SU-DHL-6 (cell line): ENCODE data around the gene ADAMTS19.

Experiments
- H2AFZ ChIP-seq: fragments of 200-600 bp; sonication (generic); 2 replicates; pipeline ENCODE4 v1.6.1; 2014; ENCODE audit warnings: low read depth, mild to moderate bottlenecking, moderate library complexity, mixed read lengths, antibody characterized with exemption, low read length; ENCODE audit not compliant: severe bottlenecking
- H3F3A ChIP-seq: fragments of 200-600 bp; shearing (Covaris generic); 2 replicates; pipeline ENCODE4 v1.6.0; 2016; ENCODE audit warnings: antibody characterized with exemption, mild to moderate bottlenecking; ENCODE audit not compliant: insufficient read depth
- H3K27ac ChIP-seq: fragments of 200-600 bp; sonication (generic); 2 replicates; pipeline ENCODE4 v1.5.1; 2016; ENCODE audit warnings: low read depth, mild to moderate bottlenecking, low read length, moderate library complexity, mixed read lengths
- H3K27me3 ChIP-seq: fragments of 200-600 bp; sonication (generic), shearing (Covaris generic); 2 replicates; pipeline ENCODE4 v1.6.0; 2014; ENCODE audit warnings: mild to moderate bottlenecking, low read length
- H3K36me3 ChIP-seq: fragments of 200-600 bp; sonication (generic); 2 replicates; pipeline ENCODE4 v1.6.1; 2014; ENCODE audit warnings: mild to moderate bottlenecking, low read length, mixed read lengths
- H3K4me2 ChIP-seq: fragments of 300-600, 200-600 bp; shearing (Covaris generic), sonication (generic); 2 replicates; pipeline ENCODE4 v1.6.0; 2014; ENCODE audit warnings: low read length, low read depth, mild to moderate bottlenecking; ENCODE audit not compliant: poor library complexity, severe bottlenecking
- H3K4me3 ChIP-seq: fragments of 200-600 bp; sonication (generic); 2 replicates; pipeline ENCODE4 v1.5.1; 2014; ENCODE audit warnings: antibody characterized with exemption, low read length, mild to moderate bottlenecking, mixed read lengths; ENCODE audit not compliant: insufficient read depth, poor library complexity, severe bottlenecking
- H3K79me2 ChIP-seq: fragments of 200-600 bp; sonication (generic); 2 replicates; pipeline ENCODE4 v1.6.1; 2014; ENCODE audit warnings: mild to moderate bottlenecking, low read length, moderate library complexity; ENCODE audit not compliant: insufficient read depth
- H3K9ac ChIP-seq: fragments of 200-600 bp; sonication (generic); 2 replicates; pipeline ENCODE4 v1.7.0; 2014; ENCODE audit warnings: mild to moderate bottlenecking, low read length
- H3K9me2 ChIP-seq: fragments of 200-600 bp; sonication (generic); replicated peaks from 2 replicates; pipeline ENCODE4 v1.6.1; 2014; ENCODE audit warnings: low read length; ENCODE audit not compliant: insufficient read depth
- H3K9me3 ChIP-seq: fragments of 200-600 bp; sonication (generic); 2 replicates; pipeline ENCODE4 v1.6.1; 2014; ENCODE audit warnings: low read length, mixed read lengths; ENCODE audit not compliant: insufficient read depth
- H4K20me1 ChIP-seq: fragments of 200-600 bp; sonication (generic); 2 replicates; pipeline ENCODE4 v1.6.1; 2014; ENCODE audit warnings: low read depth, mild to moderate bottlenecking, antibody characterized with exemption, low read length, moderate library complexity, mixed read lengths
- EZH2phosphoT487 ChIP-seq: fragments of 200-600 bp; sonication (generic), shearing (Covaris generic); conservative IDR thresholded peaks from 2 replicates; pipeline ENCODE4 v1.6.1; 2018; ENCODE audit warnings: mild to moderate bottlenecking, antibody characterized with exemption, low read length, moderate library complexity, mixed read lengths
- TF ChIP-seq, protein P1 (sequence below): fragments of 200-600 bp; sonication (generic); IDR thresholded peaks from one replicate; pipeline ENCODE4 v1.5.1; 2017; ENCODE audit warnings: antibody characterized with exemption, mild to moderate bottlenecking, low read length, moderate library complexity; ENCODE audit not compliant: insufficient read depth, poor library complexity, severe bottlenecking

The ADAMTS19 gene

DNA sequence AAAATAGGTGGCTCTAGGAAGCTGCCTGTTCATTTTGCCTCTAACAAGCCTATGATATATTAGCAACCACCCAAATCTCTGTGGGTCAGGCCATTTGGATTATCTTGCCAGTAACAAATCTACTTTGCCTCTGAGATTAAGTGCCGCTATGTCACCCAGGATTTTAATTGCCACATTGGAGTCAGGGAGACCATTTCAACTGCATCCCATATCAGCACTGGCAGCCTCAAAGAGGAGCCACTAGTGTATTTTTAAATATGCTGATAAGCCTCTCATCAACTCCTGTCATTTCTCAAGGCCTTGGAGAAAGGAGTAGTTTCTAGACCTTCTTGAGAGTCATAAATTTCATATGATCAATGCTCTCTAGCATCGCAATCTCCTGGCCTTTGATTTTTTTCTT lies 12.1 kb upstream of the ADAMTS19 start:
- H2AFZ ChIP-seq, result no peak overlapping the region
- no peak overlapping the region for H3K27ac ChIP-seq
- no peaks in the 10 kb centered on the region for H3K36me3 ChIP-seq
- no peaks in the 10 kb centered on the region for H3K27me3 ChIP-seq
- no peak for TF ChIP-seq EZH2phosphoT487
- TF ChIP-seq, protein P1, sequence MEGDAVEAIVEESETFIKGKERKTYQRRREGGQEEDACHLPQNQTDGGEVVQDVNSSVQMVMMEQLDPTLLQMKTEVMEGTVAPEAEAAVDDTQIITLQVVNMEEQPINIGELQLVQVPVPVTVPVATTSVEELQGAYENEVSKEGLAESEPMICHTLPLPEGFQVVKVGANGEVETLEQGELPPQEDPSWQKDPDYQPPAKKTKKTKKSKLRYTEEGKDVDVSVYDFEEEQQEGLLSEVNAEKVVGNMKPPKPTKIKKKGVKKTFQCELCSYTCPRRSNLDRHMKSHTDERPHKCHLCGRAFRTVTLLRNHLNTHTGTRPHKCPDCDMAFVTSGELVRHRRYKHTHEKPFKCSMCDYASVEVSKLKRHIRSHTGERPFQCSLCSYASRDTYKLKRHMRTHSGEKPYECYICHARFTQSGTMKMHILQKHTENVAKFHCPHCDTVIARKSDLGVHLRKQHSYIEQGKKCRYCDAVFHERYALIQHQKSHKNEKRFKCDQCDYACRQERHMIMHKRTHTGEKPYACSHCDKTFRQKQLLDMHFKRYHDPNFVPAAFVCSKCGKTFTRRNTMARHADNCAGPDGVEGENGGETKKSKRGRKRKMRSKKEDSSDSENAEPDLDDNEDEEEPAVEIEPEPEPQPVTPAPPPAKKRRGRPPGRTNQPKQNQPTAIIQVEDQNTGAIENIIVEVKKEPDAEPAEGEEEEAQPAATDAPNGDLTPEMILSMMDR, result no peak
- H3K9me3 ChIP-seq, result no peaks in the 10 kb centered on the region
- H3F3A ChIP-seq, result no peaks in the 10 kb centered on the region
- H3K79me2 ChIP-seq, result no peaks in the 10 kb centered on the region
- H4K20me1 ChIP-seq, result no peaks in the 10 kb centered on the region
- H3K9ac ChIP-seq, result no peak overlapping the region
- H3K9me2 ChIP-seq, result no peaks in the 10 kb centered on the region
- no peak overlapping the region for H3K4me3 ChIP-seq
- no peak overlapping the region for H3K4me2 ChIP-seq

DNA sequence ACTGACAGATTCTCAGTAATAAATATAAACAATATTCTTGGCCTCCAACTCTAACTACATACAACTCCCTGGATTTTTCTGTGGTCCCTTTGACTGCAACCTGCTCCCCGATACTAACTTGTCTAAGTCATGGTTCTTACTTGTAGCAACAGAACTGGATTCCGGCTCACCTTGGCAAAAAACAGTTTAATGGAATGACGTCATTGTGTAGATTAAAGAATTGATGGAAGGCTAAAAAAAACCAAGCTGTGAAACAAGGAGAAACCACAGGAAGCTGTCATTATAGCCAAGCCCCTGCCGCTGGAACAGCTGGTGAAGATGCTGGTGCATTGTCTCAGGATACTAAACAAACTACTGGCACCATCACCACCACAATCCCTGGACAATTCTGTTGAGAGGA lies 11.4 kb upstream of the ADAMTS19 start:
- H3K4me3 ChIP-seq, result no peak overlapping the region
- H3K4me2 ChIP-seq, result no peak overlapping the region
- H3K27me3 ChIP-seq, result no peaks in the 10 kb centered on the region
- H3F3A ChIP-seq, result no peaks in the 10 kb centered on the region
- no peak overlapping the region for H3K27ac ChIP-seq
- H3K36me3 ChIP-seq, result no peaks in the 10 kb centered on the region
- H3K9me2 ChIP-seq, result no peaks in the 10 kb centered on the region
- H3K9ac ChIP-seq, result no peak overlapping the region
- H3K79me2 ChIP-seq, result no peaks in the 10 kb centered on the region
- no peak overlapping the region for H2AFZ ChIP-seq
- no peaks in the 10 kb centered on the region for H3K9me3 ChIP-seq
- H4K20me1 ChIP-seq, result no peaks in the 10 kb centered on the region
- TF ChIP-seq, protein P1, result no peak
- TF ChIP-seq EZH2phosphoT487, result no peak

- no peaks in the 10 kb centered on the region for H3K9me3 ChIP-seq
- no peak overlapping the region for H3K4me2 ChIP-seq
- H3K9ac ChIP-seq, result no peak overlapping the region
- no peaks in the 10 kb centered on the region for H3K79me2 ChIP-seq
- TF ChIP-seq EZH2phosphoT487, result no peak
- TF ChIP-seq, protein P1, result no peak
- no peaks in the 10 kb centered on the region for H3F3A ChIP-seq
- no peaks in the 10 kb centered on the region for H3K36me3 ChIP-seq
- H4K20me1 ChIP-seq, result no peaks in the 10 kb centered on the region
- no peak overlapping the region for H3K27ac ChIP-seq
- H3K27me3 ChIP-seq, result no peaks in the 10 kb centered on the region
- no peaks in the 10 kb centered on the region for H3K9me2 ChIP-seq
- no peak overlapping the region for H2AFZ ChIP-seq
- no peak overlapping the region for H3K4me3 ChIP-seq
Measured at GRCh38 chr5:129454461-129454860, 5.6 kb upstream of the ADAMTS19 start.

- TF ChIP-seq, protein P1, result no peak
- no peak for TF ChIP-seq EZH2phosphoT487
- Histone ChIP-seq H2AFZ (no peak overlapping the region), H3K4me2 (no peak overlapping the region), H3F3A (no peaks in the 10 kb centered on the region), H3K79me2 (no peaks in the 10 kb centered on the region), H3K9me2 (no peaks in the 10 kb centered on the region), H3K27ac (no peak overlapping the region), H3K27me3 (no peaks in the 10 kb centered on the region), H3K9me3 (no peaks in the 10 kb centered on the region), H4K20me1 (no peaks in the 10 kb centered on the region), H3K4me3 (no peak overlapping the region), H3K36me3 (no peaks in the 10 kb centered on the region), H3K9ac (no peak overlapping the region)
Measured at GRCh38 chr5:129459450-129459776, 685 bp upstream of the ADAMTS19 start.
